ENCODE data around the gene POU4F1. TPM values are rescaled to one million over a fixed set of nuclear protein-coding genes. Genes with fewer than 3 reads are reported as not detected.

Gene POU4F1
- total RNA-seq, 1 donor from 2014 or later = 1.6 TPM

GRCh38 chr13:78609464-78610205 lies 6.3 kb upstream of the POU4F1 start:
- Mint-ChIP-seq H3K36me3 (peaks cover 4% of the 10 kb centered on the region), H3K9me3 (peaks cover 2% of the 10 kb centered on the region), H3K27ac (no peak overlapping the region), H3K27me3 (ENCODE audit: insufficient read depth, low read depth) (peaks cover 75% of the 10 kb centered on the region), H3K4me3 (peak overlapping the region; percentile 87), H3K4me1 (peaks cover 24% of the 10 kb centered on the region)
- Histone ChIP-seq H3K36me3 (no peaks in the 10 kb centered on the region), H3K4me3 (peak overlapping the region; percentile 48), H3K27ac (no peak overlapping the region), H2AFZ (replicated peaks) (peak overlapping the region; percentile 32), H3K79me2 (ENCODE audit: low read depth) (no peaks in the 10 kb centered on the region), H3K9ac (no peak overlapping the region), H3F3A (ENCODE audit: low read depth) (no peaks in the 10 kb centered on the region), H3K4me2 (peak overlapping the region; percentile 88), H3K27me3 (peaks cover 90% of the 10 kb centered on the region), H3K9me3 (ENCODE audit: low read depth) (no peaks in the 10 kb centered on the region), H4K20me1 (ENCODE audit: low read depth) (peaks cover 66% of the 10 kb centered on the region), H3K4me1 (peaks cover 18% of the 10 kb centered on the region)
- peak; percentile 77 for DNase-seq (ENCODE audit: low spot score)
- TF ChIP-seq EZH2phosphoT487 (IDR thresholded peaks at IDR 0.05) = peak; percentile 92
- TF ChIP-seq, protein P1, sequence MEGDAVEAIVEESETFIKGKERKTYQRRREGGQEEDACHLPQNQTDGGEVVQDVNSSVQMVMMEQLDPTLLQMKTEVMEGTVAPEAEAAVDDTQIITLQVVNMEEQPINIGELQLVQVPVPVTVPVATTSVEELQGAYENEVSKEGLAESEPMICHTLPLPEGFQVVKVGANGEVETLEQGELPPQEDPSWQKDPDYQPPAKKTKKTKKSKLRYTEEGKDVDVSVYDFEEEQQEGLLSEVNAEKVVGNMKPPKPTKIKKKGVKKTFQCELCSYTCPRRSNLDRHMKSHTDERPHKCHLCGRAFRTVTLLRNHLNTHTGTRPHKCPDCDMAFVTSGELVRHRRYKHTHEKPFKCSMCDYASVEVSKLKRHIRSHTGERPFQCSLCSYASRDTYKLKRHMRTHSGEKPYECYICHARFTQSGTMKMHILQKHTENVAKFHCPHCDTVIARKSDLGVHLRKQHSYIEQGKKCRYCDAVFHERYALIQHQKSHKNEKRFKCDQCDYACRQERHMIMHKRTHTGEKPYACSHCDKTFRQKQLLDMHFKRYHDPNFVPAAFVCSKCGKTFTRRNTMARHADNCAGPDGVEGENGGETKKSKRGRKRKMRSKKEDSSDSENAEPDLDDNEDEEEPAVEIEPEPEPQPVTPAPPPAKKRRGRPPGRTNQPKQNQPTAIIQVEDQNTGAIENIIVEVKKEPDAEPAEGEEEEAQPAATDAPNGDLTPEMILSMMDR (IDR thresholded peaks at IDR 0.05) = no peak
- TF ChIP-seq EZH2 (IDR thresholded peaks at IDR 0.05) = peak; percentile 75

DNA sequence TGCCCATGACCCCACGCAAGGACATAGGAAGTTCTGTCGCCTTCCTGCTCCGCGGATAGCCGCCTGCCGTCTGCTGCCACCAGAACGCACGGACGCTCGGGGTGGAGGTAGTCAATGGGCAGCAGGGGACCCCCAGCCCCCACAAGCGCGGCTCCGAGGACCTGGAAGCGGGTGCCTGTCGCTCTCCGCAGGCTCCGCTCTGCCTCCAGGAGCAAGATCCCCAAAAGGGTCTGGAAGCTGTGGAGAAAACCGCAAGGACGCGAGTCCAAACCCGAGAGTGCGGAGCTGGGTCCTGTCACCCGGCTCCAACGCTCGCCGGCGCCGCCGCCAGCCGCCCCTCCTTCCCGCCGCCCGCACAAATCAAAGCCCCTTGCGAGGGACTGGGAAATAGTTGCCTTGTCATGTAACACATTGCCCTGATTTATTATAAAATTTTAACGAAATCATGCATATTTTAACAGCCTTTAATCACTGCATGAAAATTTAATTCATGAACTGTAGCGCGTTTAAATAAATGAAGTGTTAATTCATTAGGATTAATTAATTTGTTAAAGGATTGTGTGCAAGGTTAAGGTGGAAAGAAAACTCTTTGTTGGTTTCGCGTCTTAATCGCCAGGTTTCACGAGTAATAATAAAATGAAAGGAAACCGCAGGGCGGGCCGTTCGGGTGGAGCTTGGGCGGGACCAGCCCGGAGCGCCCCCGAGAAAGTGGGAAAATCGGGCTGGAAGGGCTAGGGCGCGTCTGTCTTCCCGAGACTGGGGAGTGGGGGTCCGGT lies 5.5 kb upstream of the POU4F1 start:
- Mint-ChIP-seq H3K36me3 (peaks cover 3% of the 10 kb centered on the region), H3K27me3 (ENCODE audit: insufficient read depth, low read depth) (peaks cover 83% of the 10 kb centered on the region), H3K27ac (no peak overlapping the region), H3K9me3 (peaks cover 4% of the 10 kb centered on the region), H3K4me1 (peaks cover 26% of the 10 kb centered on the region), H3K4me3 (peak overlapping the region; percentile 87)
- Histone ChIP-seq H4K20me1 (ENCODE audit: low read depth) (peaks cover 74% of the 10 kb centered on the region), H3K27ac (no peak overlapping the region), H3K9me3 (ENCODE audit: low read depth) (no peaks in the 10 kb centered on the region), H3K27me3 (peaks cover 97% of the 10 kb centered on the region), H3K36me3 (no peaks in the 10 kb centered on the region), H2AFZ (replicated peaks) (peak overlapping the region; percentile 32), H3K79me2 (ENCODE audit: low read depth) (no peaks in the 10 kb centered on the region), H3K4me2 (peak overlapping the region; percentile 88), H3K4me1 (peaks cover 18% of the 10 kb centered on the region), H3F3A (ENCODE audit: low read depth) (peaks cover 4% of the 10 kb centered on the region), H3K9ac (no peak overlapping the region), H3K4me3 (peak overlapping the region; percentile 48)
- peak; percentile 58 for DNase-seq (ENCODE audit: low spot score)
- TF ChIP-seq, protein P1 (IDR thresholded peaks at IDR 0.05) = no peak
- TF ChIP-seq EZH2phosphoT487 (IDR thresholded peaks at IDR 0.05) = peak; percentile 99
- peak; percentile 100 for TF ChIP-seq EZH2 (IDR thresholded peaks at IDR 0.05)

- peaks cover 85% of the 10 kb centered on the region for H3K27me3 Mint-ChIP-seq (ENCODE audit: insufficient read depth, low read depth)
- H3K36me3 Mint-ChIP-seq = peaks cover 2% of the 10 kb centered on the region
- peak overlapping the region; percentile 48 for H3K4me3 ChIP-seq
- peak overlapping the region; percentile 87 for H3K4me3 Mint-ChIP-seq
- H3K4me1 Mint-ChIP-seq = peaks cover 27% of the 10 kb centered on the region
- H3K79me2 ChIP-seq (ENCODE audit: low read depth) = no peaks in the 10 kb centered on the region
- H3K9me3 ChIP-seq (ENCODE audit: low read depth) = no peaks in the 10 kb centered on the region
- peak overlapping the region; percentile 88 for H3K4me2 ChIP-seq
- peaks cover 18% of the 10 kb centered on the region for H3K4me1 ChIP-seq
- TF ChIP-seq EZH2phosphoT487 (IDR thresholded peaks at IDR 0.05) (no peak), EZH2 (IDR thresholded peaks at IDR 0.05) (no peak)
- TF ChIP-seq, protein P1 (IDR thresholded peaks at IDR 0.05) = no peak
- no peak overlapping the region for H2AFZ ChIP-seq (replicated peaks)
- peaks cover 100% of the 10 kb centered on the region for H3K27me3 ChIP-seq
- no peaks in the 10 kb centered on the region for H3K36me3 ChIP-seq
- H3K9ac ChIP-seq = no peak overlapping the region
- H3K27ac Mint-ChIP-seq = no peak overlapping the region
- peaks cover 4% of the 10 kb centered on the region for H3K9me3 Mint-ChIP-seq
- peaks cover 78% of the 10 kb centered on the region for H4K20me1 ChIP-seq (ENCODE audit: low read depth)
- H3F3A ChIP-seq (ENCODE audit: low read depth) = peaks cover 4% of the 10 kb centered on the region
- no peak overlapping the region for H3K27ac ChIP-seq
- peak; percentile 29 for DNase-seq (ENCODE audit: low spot score)
These were observed 4.9 kb upstream of the POU4F1 start for GRCh38 chr13:78608252-78608687.
